ENCODE results near the gene CAMTA1.

Gene CAMTA1

DNA sequence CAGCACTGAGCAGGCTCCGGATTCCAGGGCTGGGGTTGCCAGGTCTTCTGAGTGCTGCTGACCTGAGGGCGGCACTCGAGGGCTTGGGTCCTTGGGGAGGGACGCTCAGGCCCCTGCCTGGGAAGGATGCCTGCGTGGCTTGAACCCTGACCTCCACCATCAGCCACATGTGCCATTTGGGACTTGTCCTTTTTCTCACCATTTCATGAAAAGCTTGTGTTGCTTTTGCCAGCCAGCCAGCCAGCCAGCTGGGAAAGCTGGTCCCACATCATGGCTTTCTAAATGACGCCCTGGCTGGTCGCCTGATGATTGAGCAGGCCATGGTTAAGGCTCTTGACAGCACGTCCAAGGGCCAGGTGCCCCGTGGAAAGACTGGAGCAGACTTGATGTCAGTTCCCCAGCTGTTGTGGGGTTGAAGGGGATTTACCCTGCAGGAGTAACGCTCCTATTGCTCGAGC, 168.7 kb downstream of the CAMTA1 start:
- H3K4me3 ChIP-seq (ENCODE audit: control insufficient read depth, low read depth, low read length), result no peak overlapping the region
- no peak for DNase-seq (ENCODE audit: low read depth)
- TF ChIP-seq, protein P1, sequence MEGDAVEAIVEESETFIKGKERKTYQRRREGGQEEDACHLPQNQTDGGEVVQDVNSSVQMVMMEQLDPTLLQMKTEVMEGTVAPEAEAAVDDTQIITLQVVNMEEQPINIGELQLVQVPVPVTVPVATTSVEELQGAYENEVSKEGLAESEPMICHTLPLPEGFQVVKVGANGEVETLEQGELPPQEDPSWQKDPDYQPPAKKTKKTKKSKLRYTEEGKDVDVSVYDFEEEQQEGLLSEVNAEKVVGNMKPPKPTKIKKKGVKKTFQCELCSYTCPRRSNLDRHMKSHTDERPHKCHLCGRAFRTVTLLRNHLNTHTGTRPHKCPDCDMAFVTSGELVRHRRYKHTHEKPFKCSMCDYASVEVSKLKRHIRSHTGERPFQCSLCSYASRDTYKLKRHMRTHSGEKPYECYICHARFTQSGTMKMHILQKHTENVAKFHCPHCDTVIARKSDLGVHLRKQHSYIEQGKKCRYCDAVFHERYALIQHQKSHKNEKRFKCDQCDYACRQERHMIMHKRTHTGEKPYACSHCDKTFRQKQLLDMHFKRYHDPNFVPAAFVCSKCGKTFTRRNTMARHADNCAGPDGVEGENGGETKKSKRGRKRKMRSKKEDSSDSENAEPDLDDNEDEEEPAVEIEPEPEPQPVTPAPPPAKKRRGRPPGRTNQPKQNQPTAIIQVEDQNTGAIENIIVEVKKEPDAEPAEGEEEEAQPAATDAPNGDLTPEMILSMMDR (conservative IDR thresholded peaks at IDR 0.05; ENCODE audit: control insufficient read depth, insufficient read depth, low read depth, low read length), result no peak

DNA sequence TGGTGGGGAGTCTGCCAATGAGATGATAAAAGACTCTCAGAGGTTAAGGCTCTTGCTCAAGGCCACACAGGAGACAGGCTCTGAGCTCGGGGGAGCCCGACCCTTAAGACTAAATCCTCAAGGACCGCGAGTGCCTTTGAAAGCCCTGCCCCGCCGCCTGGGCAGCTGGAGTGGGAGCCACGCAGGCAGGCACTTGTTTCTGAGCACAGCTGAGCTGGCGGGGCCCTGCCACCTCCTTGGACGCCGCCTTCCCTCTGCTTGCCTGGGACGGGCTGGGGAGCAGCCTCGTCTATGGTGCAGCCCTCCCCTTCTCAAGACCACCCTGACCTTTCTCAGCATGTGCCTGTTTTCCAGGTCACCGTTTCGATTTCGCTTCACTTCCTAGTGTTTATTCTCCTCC, 169.3 kb downstream of the CAMTA1 start:
- DNase-seq (ENCODE audit: low read depth), result no peak
- no peak overlapping the region for H3K4me3 ChIP-seq (ENCODE audit: control insufficient read depth, low read depth, low read length)
- TF ChIP-seq, protein P1 (conservative IDR thresholded peaks at IDR 0.05; ENCODE audit: control insufficient read depth, insufficient read depth, low read depth, low read length), result no peak

DNA sequence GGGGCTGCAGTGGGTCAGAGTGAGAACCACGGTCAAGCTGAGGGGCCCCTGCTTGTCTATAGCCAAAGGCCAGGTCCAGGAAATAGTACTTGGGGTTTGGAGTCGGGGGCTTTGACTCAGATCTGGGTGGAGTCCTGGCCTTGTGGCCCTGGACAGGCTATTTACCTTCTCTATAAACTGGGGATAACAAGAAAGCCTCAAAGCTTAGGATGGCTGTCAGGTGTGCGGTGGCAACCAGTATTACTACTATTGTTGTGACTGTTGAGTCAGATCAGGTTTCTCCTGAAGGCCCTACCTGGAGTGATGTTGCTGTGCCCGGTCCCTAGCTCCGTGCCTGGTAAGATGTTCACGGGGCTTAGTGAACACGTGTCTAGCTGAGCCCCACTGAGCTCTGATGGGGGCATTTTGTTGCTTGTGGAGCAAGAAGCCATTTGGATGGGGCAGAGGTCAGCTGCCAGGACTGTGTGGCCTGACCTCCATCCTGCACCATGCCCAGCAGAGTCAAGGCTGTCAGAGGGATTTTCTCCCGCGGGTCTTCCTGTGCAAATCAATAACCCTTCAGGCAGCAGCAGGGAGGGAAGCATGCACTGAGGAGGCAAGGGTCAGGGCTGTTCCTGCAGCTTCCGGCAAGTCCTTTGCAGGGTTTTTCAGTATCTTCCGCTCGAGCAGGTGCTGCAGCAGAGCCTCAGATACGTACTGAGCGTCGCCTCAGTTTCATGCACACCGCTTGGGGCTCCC, 170.3 kb downstream of the CAMTA1 start:
- TF ChIP-seq, protein P1 (conservative IDR thresholded peaks at IDR 0.05; ENCODE audit: control insufficient read depth, insufficient read depth, low read depth, low read length), result no peak
- no peak overlapping the region for H3K4me3 ChIP-seq (ENCODE audit: control insufficient read depth, low read depth, low read length)
- no peak for DNase-seq (ENCODE audit: low read depth)

DNA sequence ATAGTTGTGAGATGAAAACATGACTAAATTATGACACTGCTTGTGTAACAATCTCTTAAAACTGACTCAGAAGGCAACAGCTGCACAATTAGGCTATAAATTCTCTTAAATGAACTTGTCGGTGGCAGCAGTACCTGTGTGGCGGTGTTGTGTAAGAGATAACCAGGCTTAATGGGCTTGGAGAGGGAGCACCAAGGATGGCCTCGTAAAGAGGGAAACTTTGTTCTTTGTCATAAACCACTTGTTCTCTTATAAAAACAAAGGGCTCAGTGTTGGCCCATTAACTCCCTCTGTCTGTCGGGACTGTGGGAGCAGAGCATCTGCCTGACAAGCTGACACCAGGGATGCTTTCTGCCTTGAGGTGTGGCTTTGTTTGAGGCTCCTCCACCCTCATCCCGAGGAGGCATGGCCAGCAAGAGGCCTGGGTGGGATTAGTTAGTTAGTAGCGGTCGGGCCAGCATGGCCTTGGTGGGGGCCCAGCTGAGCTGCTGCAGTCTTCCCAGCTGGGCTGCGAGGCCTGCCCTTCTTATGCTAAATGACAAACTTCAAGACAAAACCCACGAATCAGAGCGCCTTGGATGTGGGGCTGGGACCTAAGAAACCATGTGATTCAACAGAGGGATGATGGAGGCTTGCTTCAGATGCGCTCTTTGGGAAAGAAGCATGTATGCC, 171.4 kb downstream of the CAMTA1 start:
- H3K4me3 ChIP-seq (ENCODE audit: control insufficient read depth, low read depth, low read length), result no peak overlapping the region
- TF ChIP-seq, protein P1 (conservative IDR thresholded peaks at IDR 0.05; ENCODE audit: control insufficient read depth, insufficient read depth, low read depth, low read length), result no peak
- no peak for DNase-seq (ENCODE audit: low read depth)

DNA sequence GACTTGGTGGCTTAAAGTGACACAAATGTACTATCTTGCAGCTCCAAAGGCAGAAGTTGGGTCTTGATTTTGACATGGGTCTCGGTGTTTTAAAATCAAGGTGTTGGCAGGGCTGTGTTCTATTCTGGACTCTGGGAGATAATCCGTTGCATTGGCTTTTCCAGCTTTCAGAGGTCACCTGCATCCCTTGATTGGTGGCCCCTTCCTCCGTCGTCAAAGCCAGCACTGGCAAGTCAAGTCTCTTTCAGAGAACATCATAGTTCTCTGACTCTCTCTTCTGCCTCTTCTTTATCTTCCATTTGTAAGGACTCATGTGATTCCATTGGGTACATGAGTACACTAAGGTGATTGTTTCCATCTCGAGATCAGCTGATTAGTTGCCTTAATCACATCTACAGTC, 172.1 kb downstream of the CAMTA1 start:
- TF ChIP-seq, protein P1 (conservative IDR thresholded peaks at IDR 0.05; ENCODE audit: control insufficient read depth, insufficient read depth, low read depth, low read length), result no peak
- no peak overlapping the region for H3K4me3 ChIP-seq (ENCODE audit: control insufficient read depth, low read depth, low read length)
- no peak for DNase-seq (ENCODE audit: low read depth)

DNA sequence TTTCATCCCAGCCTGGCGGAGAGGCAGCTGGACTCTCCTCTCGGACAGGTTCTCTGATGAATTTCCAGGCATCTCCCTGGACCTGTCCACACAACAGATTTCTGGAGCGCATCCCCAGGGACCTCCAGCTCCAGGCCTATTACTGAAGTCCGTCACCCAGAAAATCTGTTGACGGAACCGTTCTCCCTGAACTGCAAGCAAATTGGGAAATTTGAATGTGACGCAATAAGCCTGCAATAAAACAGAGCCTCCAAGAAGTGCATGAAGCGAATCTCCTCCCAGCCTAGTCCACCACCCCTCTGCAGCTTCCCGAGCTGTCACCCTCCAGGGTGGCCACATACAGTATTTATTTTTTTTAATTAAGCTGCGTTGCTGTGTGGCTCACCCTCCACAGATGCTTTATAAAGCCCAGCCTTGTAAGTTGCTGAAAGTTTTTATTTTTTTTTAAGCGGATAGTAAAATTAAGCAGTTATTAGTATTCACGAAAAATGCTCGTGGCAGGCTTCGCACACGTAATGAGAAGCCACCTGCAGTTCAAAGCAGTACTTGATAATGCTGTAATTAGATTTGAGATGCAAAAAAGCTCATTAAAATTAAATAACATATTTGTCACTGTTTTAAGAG, 173.3 kb downstream of the CAMTA1 start:
- DNase-seq (ENCODE audit: low read depth), result no peak
- H3K4me3 ChIP-seq (ENCODE audit: control insufficient read depth, low read depth, low read length), result no peak overlapping the region
- TF ChIP-seq, protein P1 (conservative IDR thresholded peaks at IDR 0.05; ENCODE audit: control insufficient read depth, insufficient read depth, low read depth, low read length), result no peak

Measured in fibroblast of mammary gland (primary cell).